Neural cell (in vitro differentiated cells): ENCODE data around the gene DEFB132. TPM values are rescaled to one million over a fixed set of nuclear protein-coding genes. Genes with fewer than 3 reads are reported as not detected.

ENCODE experiments used
- H2AFZ ChIP-seq: fragments of 200-600, 300-800 bp; sonication (generic), shearing (Covaris generic); 2 replicates; pipeline ENCODE4 v1.6.0; 2014; ENCODE audit warnings: low read depth, mild to moderate bottlenecking, antibody characterized with exemption, low read length, moderate library complexity
- H3F3A ChIP-seq: fragments of 200-600 bp; shearing (Covaris generic); 2 replicates; pipeline ENCODE4 v1.6.1; 2016; ENCODE audit warnings: mild to moderate bottlenecking, moderate library complexity, mixed read lengths, antibody characterized with exemption, low read length; ENCODE audit not compliant: insufficient read depth, poor library complexity, severe bottlenecking
- H3K27ac ChIP-seq: fragments of 200-600, 300-800 bp; sonication (generic), shearing (Covaris generic); 2 replicates; pipeline ENCODE4 v1.5.1; 2014; ENCODE audit warnings: mild to moderate bottlenecking, low read length, moderate library complexity
- H3K27me3 ChIP-seq: fragments of 300-800, 200-600 bp; sonication (generic), shearing (Covaris generic); 2 replicates; pipeline ENCODE4 v1.6.0; 2014; ENCODE audit warnings: mild to moderate bottlenecking, low read depth, low read length, moderate library complexity; ENCODE audit not compliant: insufficient read depth
- H3K36me3 ChIP-seq: fragments of 300-800, 200-600 bp; sonication (generic), shearing (Covaris generic); 2 replicates; pipeline ENCODE4 v1.5.1; 2014; ENCODE audit warnings: mild to moderate bottlenecking, antibody characterized with exemption, low read length, moderate library complexity; ENCODE audit not compliant: insufficient read depth
- H3K4me2 ChIP-seq: fragments of 300-800, 200-600 bp; sonication (generic), shearing (Covaris generic); 2 replicates; pipeline ENCODE4 v1.6.0; 2014; ENCODE audit warnings: mild to moderate bottlenecking, low read length
- H3K4me3 ChIP-seq: fragments of 300-800, 200-600 bp; sonication (generic), shearing (Covaris generic); 2 replicates; pipeline ENCODE4 v1.5.1; 2014; ENCODE audit warnings: mild to moderate bottlenecking, low read length, moderate library complexity
- H3K79me2 ChIP-seq: fragments of 200-600 bp; shearing (Covaris generic); replicated peaks from 2 replicates; pipeline ENCODE4 v1.6.0; 2014; ENCODE audit warnings: mild to moderate bottlenecking, low read length, moderate library complexity; ENCODE audit not compliant: insufficient read depth
- H3K9ac ChIP-seq: fragments of 300-800, 200-600 bp; sonication (generic), shearing (Covaris generic); 2 replicates; pipeline ENCODE4 v1.6.1; 2016; ENCODE audit warnings: mild to moderate bottlenecking, low read length, mixed read lengths
- H3K9me2 ChIP-seq: fragments of 200-600 bp; shearing (Covaris generic); 2 replicates; pipeline ENCODE4 v1.6.1; 2016; ENCODE audit warnings: mild to moderate bottlenecking, low read length, mixed read lengths; ENCODE audit not compliant: insufficient read depth
- H3K9me3 ChIP-seq: fragments of 200-600, 300-800 bp; sonication (generic), shearing (Covaris generic); 2 replicates; pipeline ENCODE4 v1.6.1; 2016; ENCODE audit warnings: mild to moderate bottlenecking, mixed run types, low read length, moderate library complexity, mixed read lengths
- H4K20me1 ChIP-seq: fragments of 200-600 bp; shearing (Covaris generic); 2 replicates; pipeline ENCODE4 v1.6.1; 2016; ENCODE audit warnings: mild to moderate bottlenecking, mixed run types; ENCODE audit not compliant: insufficient read depth
- EP300 ChIP-seq: fragments of 450-650 bp; conservative IDR thresholded peaks from 2 replicates; pipeline ENCODE4 v1.6.1; 2014; ENCODE audit warnings: antibody characterized with exemption, mild to moderate bottlenecking, moderate library complexity; ENCODE audit not compliant: poor library complexity, severe bottlenecking
- EZH2 ChIP-seq: fragments of 200-600, 300-800 bp; shearing (Covaris generic), sonication (generic); IDR thresholded peaks from 2 replicates; pipeline ENCODE4 v1.6.1; 2014; ENCODE audit warnings: antibody characterized with exemption, low read length, borderline replicate concordance, mild to moderate bottlenecking; ENCODE audit not compliant: insufficient read depth, poor library complexity, severe bottlenecking
- MXI1 ChIP-seq: fragments of 450-650 bp; conservative IDR thresholded peaks from 2 replicates; pipeline ENCODE4 v1.6.1; 2014; ENCODE audit warnings: antibody characterized with exemption, mild to moderate bottlenecking; ENCODE audit not compliant: poor library complexity, severe bottlenecking
- POLR2AphosphoS5 ChIP-seq: IDR thresholded peaks from 2 replicates; pipeline ENCODE4 v1.6.1; 2012
- RAD21 ChIP-seq: fragments of 450-650 bp; conservative IDR thresholded peaks from 2 replicates; pipeline ENCODE4 v1.6.1; 2014; ENCODE audit warnings: antibody characterized with exemption, mild to moderate bottlenecking, moderate library complexity
- SMC3 ChIP-seq: fragments of 450-650 bp; conservative IDR thresholded peaks from 2 replicates; pipeline ENCODE4 v1.6.1; 2014; ENCODE audit warnings: antibody characterized with exemption, mild to moderate bottlenecking, moderate library complexity; ENCODE audit not compliant: poor library complexity
- TAF1 ChIP-seq: IDR thresholded peaks from 2 replicates; pipeline ENCODE4 v1.6.1; 2012; ENCODE audit warnings: low read depth
- polyA plus RNA-seq: library from polyadenylated mRNA; depleted of rRNA; stranded (reverse); fragments of >200 nt; gene quantifications from 2 replicates; pipeline ENCODE4 v1.2.3, GENCODE V29; 2014
- TF ChIP-seq, protein P1 (sequence below): IDR thresholded peaks from 2 replicates; pipeline ENCODE4 v1.6.1; 2012; ENCODE audit warnings: borderline replicate concordance
- TF ChIP-seq, protein P2 (sequence below): fragments of 450-650 bp; IDR thresholded peaks from 2 replicates; pipeline ENCODE4 v1.5.1; 2014; ENCODE audit warnings: antibody characterized with exemption, mild to moderate bottlenecking, moderate library complexity; ENCODE audit not compliant: poor library complexity, severe bottlenecking

DEFB132 gene
- polyA plus RNA-seq, 1 donor from 2014 or later: not detected

DNA sequence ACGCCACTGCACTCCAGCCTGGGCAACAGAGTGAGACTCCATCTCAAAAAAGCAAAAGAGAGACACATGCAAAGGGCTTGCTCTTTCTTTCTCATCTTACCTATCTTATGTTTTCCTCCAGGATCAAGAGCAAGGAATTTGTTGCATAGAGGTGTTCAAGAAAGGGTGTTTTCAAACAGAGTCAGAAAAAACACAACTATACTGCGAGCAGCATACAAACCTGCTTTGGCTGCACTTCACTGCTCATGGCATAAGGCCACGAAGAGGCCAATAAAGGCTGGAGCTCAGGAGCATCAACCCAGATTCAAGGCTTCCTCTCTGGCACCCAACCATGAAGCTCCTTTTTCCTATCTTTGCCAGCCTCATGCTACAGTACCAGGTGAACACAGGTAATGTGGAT lies 30.6 kb upstream of the DEFB132 start, which contains the start of gene DEFB129:
TSS of gene DEFB129 (plus strand) at position 301 of the 400 bp plus-strand sequence. CDS start at position 332, 31 bp downstream.
- H3K4me2 ChIP-seq: no peak within 1 kb of the TSS
- no peak within 1 kb of the TSS for H3K27ac ChIP-seq
- no peak within 1 kb of the TSS for H2AFZ ChIP-seq

DNA sequence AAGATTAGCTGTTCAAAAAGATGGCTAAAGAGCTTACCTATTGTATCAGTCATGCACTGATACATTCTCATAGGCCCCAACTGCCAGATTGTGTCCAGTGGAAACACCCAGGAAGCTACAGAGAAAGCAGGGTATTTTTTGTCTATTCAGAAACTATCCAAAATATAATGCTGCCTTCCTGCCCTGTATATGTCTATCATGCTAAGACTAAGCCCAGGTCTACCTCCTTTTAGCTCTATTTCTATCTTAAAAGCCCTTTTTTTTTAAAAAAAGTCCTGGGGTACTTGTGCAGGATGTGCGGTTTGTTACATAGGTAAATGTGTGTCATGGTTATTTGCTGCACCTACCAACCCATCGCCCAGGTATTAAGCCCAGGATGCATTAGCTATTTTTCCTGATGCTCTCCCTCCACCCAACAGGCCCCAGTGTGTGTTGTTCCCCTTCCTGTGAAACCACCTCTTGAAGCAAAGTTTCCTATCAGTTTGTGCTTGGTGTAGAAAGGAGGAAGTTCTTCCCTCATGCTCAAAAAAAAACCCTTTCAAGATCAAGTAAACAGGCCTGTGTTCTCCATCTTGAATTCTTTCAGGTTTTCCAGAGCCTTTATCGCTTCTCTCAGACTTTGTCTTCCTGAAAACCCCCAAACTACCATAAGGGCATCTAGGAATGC lies 30.0 kb upstream of the DEFB132 start:
- Histone ChIP-seq H3K9me3 (no peaks in the 10 kb centered on the region), H3K27ac (no peak overlapping the region), H3F3A (no peaks in the 10 kb centered on the region), H3K4me3 (no peak overlapping the region), H3K9ac (no peak overlapping the region), H4K20me1 (no peaks in the 10 kb centered on the region), H3K79me2 (no peaks in the 10 kb centered on the region), H3K4me2 (no peak overlapping the region), H3K9me2 (no peaks in the 10 kb centered on the region), H2AFZ (no peak overlapping the region), H3K36me3 (no peaks in the 10 kb centered on the region), H3K27me3 (no peaks in the 10 kb centered on the region)
- TF ChIP-seq, protein P1, sequence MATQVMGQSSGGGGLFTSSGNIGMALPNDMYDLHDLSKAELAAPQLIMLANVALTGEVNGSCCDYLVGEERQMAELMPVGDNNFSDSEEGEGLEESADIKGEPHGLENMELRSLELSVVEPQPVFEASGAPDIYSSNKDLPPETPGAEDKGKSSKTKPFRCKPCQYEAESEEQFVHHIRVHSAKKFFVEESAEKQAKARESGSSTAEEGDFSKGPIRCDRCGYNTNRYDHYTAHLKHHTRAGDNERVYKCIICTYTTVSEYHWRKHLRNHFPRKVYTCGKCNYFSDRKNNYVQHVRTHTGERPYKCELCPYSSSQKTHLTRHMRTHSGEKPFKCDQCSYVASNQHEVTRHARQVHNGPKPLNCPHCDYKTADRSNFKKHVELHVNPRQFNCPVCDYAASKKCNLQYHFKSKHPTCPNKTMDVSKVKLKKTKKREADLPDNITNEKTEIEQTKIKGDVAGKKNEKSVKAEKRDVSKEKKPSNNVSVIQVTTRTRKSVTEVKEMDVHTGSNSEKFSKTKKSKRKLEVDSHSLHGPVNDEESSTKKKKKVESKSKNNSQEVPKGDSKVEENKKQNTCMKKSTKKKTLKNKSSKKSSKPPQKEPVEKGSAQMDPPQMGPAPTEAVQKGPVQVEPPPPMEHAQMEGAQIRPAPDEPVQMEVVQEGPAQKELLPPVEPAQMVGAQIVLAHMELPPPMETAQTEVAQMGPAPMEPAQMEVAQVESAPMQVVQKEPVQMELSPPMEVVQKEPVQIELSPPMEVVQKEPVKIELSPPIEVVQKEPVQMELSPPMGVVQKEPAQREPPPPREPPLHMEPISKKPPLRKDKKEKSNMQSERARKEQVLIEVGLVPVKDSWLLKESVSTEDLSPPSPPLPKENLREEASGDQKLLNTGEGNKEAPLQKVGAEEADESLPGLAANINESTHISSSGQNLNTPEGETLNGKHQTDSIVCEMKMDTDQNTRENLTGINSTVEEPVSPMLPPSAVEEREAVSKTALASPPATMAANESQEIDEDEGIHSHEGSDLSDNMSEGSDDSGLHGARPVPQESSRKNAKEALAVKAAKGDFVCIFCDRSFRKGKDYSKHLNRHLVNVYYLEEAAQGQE: no peak
- TF ChIP-seq POLR2AphosphoS5 (no peak), EP300 (no peak), MXI1 (no peak), SMC3 (no peak), EZH2 (no peak), RAD21 (no peak), TAF1 (no peak)
- TF ChIP-seq, protein P2, sequence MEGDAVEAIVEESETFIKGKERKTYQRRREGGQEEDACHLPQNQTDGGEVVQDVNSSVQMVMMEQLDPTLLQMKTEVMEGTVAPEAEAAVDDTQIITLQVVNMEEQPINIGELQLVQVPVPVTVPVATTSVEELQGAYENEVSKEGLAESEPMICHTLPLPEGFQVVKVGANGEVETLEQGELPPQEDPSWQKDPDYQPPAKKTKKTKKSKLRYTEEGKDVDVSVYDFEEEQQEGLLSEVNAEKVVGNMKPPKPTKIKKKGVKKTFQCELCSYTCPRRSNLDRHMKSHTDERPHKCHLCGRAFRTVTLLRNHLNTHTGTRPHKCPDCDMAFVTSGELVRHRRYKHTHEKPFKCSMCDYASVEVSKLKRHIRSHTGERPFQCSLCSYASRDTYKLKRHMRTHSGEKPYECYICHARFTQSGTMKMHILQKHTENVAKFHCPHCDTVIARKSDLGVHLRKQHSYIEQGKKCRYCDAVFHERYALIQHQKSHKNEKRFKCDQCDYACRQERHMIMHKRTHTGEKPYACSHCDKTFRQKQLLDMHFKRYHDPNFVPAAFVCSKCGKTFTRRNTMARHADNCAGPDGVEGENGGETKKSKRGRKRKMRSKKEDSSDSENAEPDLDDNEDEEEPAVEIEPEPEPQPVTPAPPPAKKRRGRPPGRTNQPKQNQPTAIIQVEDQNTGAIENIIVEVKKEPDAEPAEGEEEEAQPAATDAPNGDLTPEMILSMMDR: no peak

More for the DNA sequence above, 30.6 kb upstream of the DEFB132 start, which contains the start of gene DEFB129:
- Histone ChIP-seq H4K20me1 (no peaks in the 10 kb centered on the region), H3F3A (no peaks in the 10 kb centered on the region), H3K9me3 (no peaks in the 10 kb centered on the region), H3K79me2 (no peaks in the 10 kb centered on the region), H3K36me3 (no peaks in the 10 kb centered on the region), H3K4me3 (no peak within 1 kb of the TSS), H3K27me3 (no peaks in the 10 kb centered on the region), H3K9ac (no peak within 1 kb of the TSS), H3K9me2 (no peaks in the 10 kb centered on the region)
- TF ChIP-seq SMC3 (no peak), MXI1 (no peak), POLR2AphosphoS5 (no peak), EZH2 (no peak), TAF1 (no peak), RAD21 (no peak), EP300 (no peak)
- TF ChIP-seq, protein P2: no peak
- TF ChIP-seq, protein P1: no peak
